Upper lobe of left lung (tissue), 6 donors: Measurements from ENCODE around the gene ANXA2. TPM values are rescaled to one million over a fixed set of nuclear protein-coding genes. Genes with fewer than 3 reads are reported as not detected.
A peak's percentile ranks its signal among the peaks of the same experiment; 100 is the strongest.

Experiments used
- ATAC-seq, 2 donors: fragments of 200-7000 bp; cut with Tn5 transposase; one replicate each; pipeline ENCODE4 v1.9.1; 2022; ENCODE audit warnings: mild to moderate bottlenecking in 2 of 2, moderate library complexity in 2 of 2; ENCODE audit not compliant: low FRiP score in 2 of 2
- DNase-seq, 2 donors: peaks; one replicate each; pipeline ENCODE4 v3.0.0-alpha.2; 2019 to 2020
- H3K27ac ChIP-seq, 4 donors: fragments of 200-600 bp; sonication (generic); one replicate each; pipeline ENCODE4 v1.5.1; 2016 to 2019
- H3K27me3 ChIP-seq, 4 donors: fragments of 200-600 bp; sonication (generic); one replicate each; pipeline ENCODE4 v1.5.1; 2017 to 2019
- H3K36me3 ChIP-seq, 4 donors: fragments of 200-600 bp; sonication (generic); one replicate each; pipeline ENCODE4 v1.5.1; 2016 to 2019
- H3K4me1 ChIP-seq, 4 donors: fragments of 200-600 bp; sonication (generic); one replicate each; pipeline ENCODE4 v1.5.1; 2018 to 2019
- H3K4me3 ChIP-seq, 4 donors: fragments of 200-600 bp; sonication (generic); one replicate each; pipeline ENCODE4 v1.5.1; 2017 to 2019; ENCODE audit warnings: mild to moderate bottlenecking in 2 of 4, moderate library complexity in 1 of 4
- H3K9me3 ChIP-seq, 4 donors: fragments of 200-600 bp; sonication (generic); one replicate each; pipeline ENCODE4 v1.5.1; 2018 to 2019
- EP300 ChIP-seq, 4 donors: sonication (generic); formaldehyde crosslinking; IDR thresholded peaks; one replicate each; pipeline ENCODE4 v1.5.1; 2017; ENCODE audit warnings: antibody characterized with exemption in 4 of 4, control low read depth in 2 of 4
- POLR2A ChIP-seq, 4 donors: fragments of 450-650 bp; IDR thresholded peaks; one replicate each; pipeline ENCODE4 v1.5.1; 2016 to 2017; ENCODE audit warnings: antibody characterized with exemption in 4 of 4, mild to moderate bottlenecking in 2 of 4
- POLR2AphosphoS5 ChIP-seq, 2 donors: sonication (generic); formaldehyde crosslinking; IDR thresholded peaks; one replicate each; pipeline ENCODE4 v1.5.1; 2017; ENCODE audit warnings: antibody characterized with exemption in 2 of 2
- WGBS, 2 donors: methylation state at CpG; one replicate each; pipeline ENCODE4 v1.1.5; 2017 to 2018; 5-methylcytosine and 5-hydroxymethylcytosine counted together
- total RNA-seq, 6 donors: library from RNA; depleted of rRNA in 4 of 6; stranded (reverse); fragments of >200 nt in 4 of 6; gene quantifications; one replicate each; pipeline versions ENCODE4 v1.1.0 to v1.2.1, GENCODE V29; 2016 to 2021
- TF ChIP-seq, protein P1 (sequence below), 6 experiments: fragments of 450-650 bp in 4 of 6; fragments of 200-600 bp in 2 of 6; sonication (generic) in 2 of 6; IDR thresholded peaks; one replicate each; pipeline ENCODE4 v1.5.1; 2016 to 2019; ENCODE audit warnings: antibody characterized with exemption in 6 of 6
- donor health status: DM: no; HTN: no; CAD: no; lungs with moderate emphysema.
- donor health status: DM: no; HTN: yes; CAD: no; lungs with severe emphysema.

The ANXA2 gene
- total RNA-seq, 6 donors from 2014 or later, result 394 to 1,774 (median 1,094) TPM

GRCh38 chr15:60347480-60348049 lies 50.2 kb downstream of the ANXA2 start:
- no peak for DNase-seq
- TF ChIP-seq POLR2AphosphoS5 (IDR thresholded peaks at IDR 0.05) (no peak), EP300 (IDR thresholded peaks at IDR 0.05) (no peak), POLR2A (IDR thresholded peaks at IDR 0.05) (no peak)
- TF ChIP-seq, protein P1, sequence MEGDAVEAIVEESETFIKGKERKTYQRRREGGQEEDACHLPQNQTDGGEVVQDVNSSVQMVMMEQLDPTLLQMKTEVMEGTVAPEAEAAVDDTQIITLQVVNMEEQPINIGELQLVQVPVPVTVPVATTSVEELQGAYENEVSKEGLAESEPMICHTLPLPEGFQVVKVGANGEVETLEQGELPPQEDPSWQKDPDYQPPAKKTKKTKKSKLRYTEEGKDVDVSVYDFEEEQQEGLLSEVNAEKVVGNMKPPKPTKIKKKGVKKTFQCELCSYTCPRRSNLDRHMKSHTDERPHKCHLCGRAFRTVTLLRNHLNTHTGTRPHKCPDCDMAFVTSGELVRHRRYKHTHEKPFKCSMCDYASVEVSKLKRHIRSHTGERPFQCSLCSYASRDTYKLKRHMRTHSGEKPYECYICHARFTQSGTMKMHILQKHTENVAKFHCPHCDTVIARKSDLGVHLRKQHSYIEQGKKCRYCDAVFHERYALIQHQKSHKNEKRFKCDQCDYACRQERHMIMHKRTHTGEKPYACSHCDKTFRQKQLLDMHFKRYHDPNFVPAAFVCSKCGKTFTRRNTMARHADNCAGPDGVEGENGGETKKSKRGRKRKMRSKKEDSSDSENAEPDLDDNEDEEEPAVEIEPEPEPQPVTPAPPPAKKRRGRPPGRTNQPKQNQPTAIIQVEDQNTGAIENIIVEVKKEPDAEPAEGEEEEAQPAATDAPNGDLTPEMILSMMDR (IDR thresholded peaks at IDR 0.05), result no peak
- H3K27ac ChIP-seq, result no peak overlapping the region
- H3K4me1 ChIP-seq, result no peaks in the 10 kb centered on the region
- peaks cover 37 to 70% (median 64%) of the 10 kb centered on the region in 4 donors for H3K36me3 ChIP-seq
- H3K4me3 ChIP-seq, result no peak overlapping the region
- ATAC-seq, result no peak
- 84 to 85% methylated on average over 13 of the region's 13 CpGs for WGBS, 2 donors
- no peaks in the 10 kb centered on the region for H3K9me3 ChIP-seq
- H3K27me3 ChIP-seq, result no peaks in the 10 kb centered on the region

GRCh38 chr15:60346653-60347052 lies 51.1 kb downstream of the ANXA2 start:
- peaks cover 29 to 61% (median 55%) of the 10 kb centered on the region in 4 donors for H3K36me3 ChIP-seq
- H3K9me3 ChIP-seq, result no peaks in the 10 kb centered on the region
- ATAC-seq, result no peak
- TF ChIP-seq, protein P1 (IDR thresholded peaks at IDR 0.05), result no peak
- TF ChIP-seq EP300 (IDR thresholded peaks at IDR 0.05) (no peak), POLR2A (IDR thresholded peaks at IDR 0.05) (no peak), POLR2AphosphoS5 (IDR thresholded peaks at IDR 0.05) (no peak)
- no peak overlapping the region for H3K4me3 ChIP-seq
- H3K27me3 ChIP-seq, result no peaks in the 10 kb centered on the region
- 93 to 96% methylated on average over 3 of the region's 3 CpGs for WGBS, 2 donors
- H3K27ac ChIP-seq, result no peak overlapping the region
- no peak for DNase-seq
- no peaks in the 10 kb centered on the region for H3K4me1 ChIP-seq

- WGBS, 2 donors, result 91% methylated on average over 3 of the region's 3 CpGs
- H3K36me3 ChIP-seq, result peaks cover 23 to 55% (median 49%) of the 10 kb centered on the region in 4 donors
- ATAC-seq, result peak in 1 of 2 donors; percentile 5
Measured at GRCh38 chr15:60346077-60346476, 51.7 kb downstream of the ANXA2 start.

GRCh38 chr15:60345598-60345997 lies 52.2 kb downstream of the ANXA2 start:
- ATAC-seq (no peak), DNase-seq (no peak)
- H3K4me1 ChIP-seq, result no peaks in the 10 kb centered on the region
- H3K36me3 ChIP-seq, result peaks cover 18 to 50% (median 44%) of the 10 kb centered on the region in 4 donors
- H3K27ac ChIP-seq, result no peak overlapping the region
- no peaks in the 10 kb centered on the region for H3K9me3 ChIP-seq
- H3K27me3 ChIP-seq, result no peaks in the 10 kb centered on the region
- H3K4me3 ChIP-seq, result no peak overlapping the region
- no peak for TF ChIP-seq POLR2AphosphoS5 (IDR thresholded peaks at IDR 0.05)
- TF ChIP-seq, protein P1 (IDR thresholded peaks at IDR 0.05), result no peak
- TF ChIP-seq POLR2A (IDR thresholded peaks at IDR 0.05), result no peak
- no peak for TF ChIP-seq EP300 (IDR thresholded peaks at IDR 0.05)
- 82 to 91% methylated on average over 3 of the region's 3 CpGs for WGBS, 2 donors

More at GRCh38 chr15:60346077-60346476, 51.7 kb downstream of the ANXA2 start:
- DNase-seq, result no peak
- TF ChIP-seq EP300 (IDR thresholded peaks at IDR 0.05) (no peak), POLR2A (IDR thresholded peaks at IDR 0.05) (no peak), POLR2AphosphoS5 (IDR thresholded peaks at IDR 0.05) (no peak)
- TF ChIP-seq, protein P1 (IDR thresholded peaks at IDR 0.05), result no peak
- no peaks in the 10 kb centered on the region for H3K27me3 ChIP-seq
- no peaks in the 10 kb centered on the region for H3K4me1 ChIP-seq
- no peaks in the 10 kb centered on the region for H3K9me3 ChIP-seq
- H3K27ac ChIP-seq, result no peak overlapping the region
- H3K4me3 ChIP-seq, result no peak overlapping the region

GRCh38 chr15:60344987-60345386 lies 52.8 kb downstream of the ANXA2 start:
- Histone ChIP-seq H3K36me3 (peaks cover 16 to 45% (median 38%) of the 10 kb centered on the region in 4 donors), H3K4me1 (no peaks in the 10 kb centered on the region), H3K27me3 (no peaks in the 10 kb centered on the region), H3K9me3 (no peaks in the 10 kb centered on the region), H3K4me3 (no peak overlapping the region), H3K27ac (no peak overlapping the region)
- no peak for DNase-seq
- ATAC-seq, result peak in 1 of 2 donors; percentile 34
- no peak for TF ChIP-seq EP300 (IDR thresholded peaks at IDR 0.05)
- 93 to 96% methylated on average over 2 of the region's 2 CpGs for WGBS, 2 donors
